AG10803 (cell line): ENCODE data around the gene RIN3.

Experiments used
- DNase-seq: peaks from one replicate; pipeline ENCODE4 v3.0.0; 2010; ENCODE audit warnings: low read depth
- H3K4me3 ChIP-seq: 2 replicates; pipeline ENCODE4 v1.5.1; 2011; ENCODE audit warnings: mild to moderate bottlenecking, low read length, control low read depth
- TF ChIP-seq, protein P1 (sequence below): conservative IDR thresholded peaks from 2 replicates; pipeline ENCODE4 v1.5.1; 2011; ENCODE audit warnings: mild to moderate bottlenecking, low read length, control low read depth, inconsistent platforms

Gene RIN3

DNA sequence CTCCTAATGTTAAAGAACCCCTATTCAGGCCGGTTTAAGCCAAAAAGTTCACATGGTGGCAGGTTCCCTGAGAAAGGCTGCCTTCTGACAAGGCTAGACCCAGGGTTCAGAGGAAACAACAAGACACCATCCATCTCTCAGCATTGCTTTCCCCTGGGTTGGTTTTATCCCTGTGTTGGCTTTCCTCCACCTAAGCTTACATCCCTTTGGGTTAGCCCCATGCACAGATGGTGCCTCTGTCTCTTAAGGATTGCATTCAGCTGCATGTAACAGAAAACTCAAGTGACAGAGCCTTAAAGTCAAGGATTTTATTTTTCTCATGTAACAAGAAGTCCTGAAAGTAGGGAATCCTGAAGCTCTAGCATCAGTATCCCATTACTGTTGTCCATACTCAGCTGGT is 42.8 kb upstream of the RIN3 start:
- DNase-seq, result peak; percentile 51
- TF ChIP-seq, protein P1, sequence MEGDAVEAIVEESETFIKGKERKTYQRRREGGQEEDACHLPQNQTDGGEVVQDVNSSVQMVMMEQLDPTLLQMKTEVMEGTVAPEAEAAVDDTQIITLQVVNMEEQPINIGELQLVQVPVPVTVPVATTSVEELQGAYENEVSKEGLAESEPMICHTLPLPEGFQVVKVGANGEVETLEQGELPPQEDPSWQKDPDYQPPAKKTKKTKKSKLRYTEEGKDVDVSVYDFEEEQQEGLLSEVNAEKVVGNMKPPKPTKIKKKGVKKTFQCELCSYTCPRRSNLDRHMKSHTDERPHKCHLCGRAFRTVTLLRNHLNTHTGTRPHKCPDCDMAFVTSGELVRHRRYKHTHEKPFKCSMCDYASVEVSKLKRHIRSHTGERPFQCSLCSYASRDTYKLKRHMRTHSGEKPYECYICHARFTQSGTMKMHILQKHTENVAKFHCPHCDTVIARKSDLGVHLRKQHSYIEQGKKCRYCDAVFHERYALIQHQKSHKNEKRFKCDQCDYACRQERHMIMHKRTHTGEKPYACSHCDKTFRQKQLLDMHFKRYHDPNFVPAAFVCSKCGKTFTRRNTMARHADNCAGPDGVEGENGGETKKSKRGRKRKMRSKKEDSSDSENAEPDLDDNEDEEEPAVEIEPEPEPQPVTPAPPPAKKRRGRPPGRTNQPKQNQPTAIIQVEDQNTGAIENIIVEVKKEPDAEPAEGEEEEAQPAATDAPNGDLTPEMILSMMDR, result no peak
- H3K4me3 ChIP-seq, result no peak overlapping the region

DNA sequence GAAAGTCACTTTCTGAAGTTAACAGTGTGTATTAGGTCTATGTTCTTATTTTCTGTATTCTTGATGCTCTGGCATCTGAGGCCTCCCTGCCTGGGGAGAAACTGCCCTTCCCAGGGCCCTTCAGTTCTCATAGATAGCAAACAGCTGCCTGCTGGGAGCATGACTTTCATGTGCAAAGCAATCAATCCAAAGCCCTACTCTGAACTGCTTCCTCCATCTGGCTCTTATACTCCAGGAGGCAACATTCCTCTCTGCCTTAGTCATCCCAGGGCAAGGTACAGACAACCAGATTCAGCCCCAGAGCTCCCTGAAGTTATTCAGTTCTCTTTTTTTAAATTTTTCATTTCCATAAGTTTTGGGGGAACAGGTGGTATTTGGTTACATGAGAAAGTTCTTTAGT is 41.7 kb upstream of the RIN3 start:
- TF ChIP-seq, protein P1, result no peak
- peak; percentile 90 for DNase-seq
- H3K4me3 ChIP-seq, result no peak overlapping the region

DNA sequence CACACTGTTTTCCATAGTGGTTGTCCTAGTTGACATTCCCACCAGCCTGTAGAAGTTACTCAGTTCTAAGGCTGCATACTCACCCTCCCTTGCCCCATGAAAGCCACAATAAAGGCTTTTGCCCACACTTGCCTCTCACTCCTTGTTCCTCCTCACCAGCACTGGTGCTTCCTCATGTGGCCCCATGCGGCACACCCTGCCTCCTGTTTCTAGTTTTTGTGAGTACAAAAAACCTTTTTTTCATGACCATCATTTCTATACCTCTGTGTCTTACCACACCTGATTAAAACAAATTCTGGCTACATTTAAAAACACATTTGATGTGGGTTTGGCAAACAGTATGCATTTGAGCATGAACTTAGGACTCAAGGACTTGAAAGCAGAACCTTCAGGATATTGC is 40.7 kb upstream of the RIN3 start:
- no peak for DNase-seq
- H3K4me3 ChIP-seq, result no peak overlapping the region
- TF ChIP-seq, protein P1, result no peak

DNA sequence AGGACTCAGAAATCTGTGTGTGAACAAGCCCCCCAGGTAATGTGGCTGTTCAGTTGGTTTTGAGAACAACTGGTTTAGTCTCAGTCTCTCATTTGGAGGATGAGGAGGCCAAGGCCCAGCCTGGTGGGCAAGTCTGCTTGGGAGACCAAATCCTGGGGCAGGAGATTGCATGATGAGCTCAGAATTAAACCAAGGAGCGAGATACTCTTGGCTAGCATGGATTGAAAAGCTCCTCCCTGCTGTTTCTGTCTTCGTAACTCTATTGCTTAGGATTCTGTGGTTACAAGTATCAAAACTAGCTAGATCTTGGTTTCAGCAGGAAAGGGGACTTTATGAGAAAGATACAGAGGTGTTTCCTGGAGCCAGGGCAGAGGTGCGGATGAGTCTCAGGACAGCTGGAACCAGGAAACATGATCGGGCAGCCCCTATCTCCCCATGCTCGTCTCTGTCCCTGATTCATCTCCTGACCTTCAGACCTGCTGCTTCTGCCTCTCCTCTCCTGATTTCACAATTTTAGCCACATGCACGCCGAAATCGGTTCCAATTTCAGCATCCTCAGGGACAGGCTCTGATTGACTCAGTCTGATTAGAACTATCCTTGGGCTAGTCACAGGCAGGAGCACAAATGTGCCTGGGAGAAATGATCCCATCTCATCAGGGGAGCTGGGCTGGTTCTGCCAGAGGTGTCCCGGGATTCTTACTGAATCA is 40.2 kb upstream of the RIN3 start:
- DNase-seq, result peak; percentile 86

DNA sequence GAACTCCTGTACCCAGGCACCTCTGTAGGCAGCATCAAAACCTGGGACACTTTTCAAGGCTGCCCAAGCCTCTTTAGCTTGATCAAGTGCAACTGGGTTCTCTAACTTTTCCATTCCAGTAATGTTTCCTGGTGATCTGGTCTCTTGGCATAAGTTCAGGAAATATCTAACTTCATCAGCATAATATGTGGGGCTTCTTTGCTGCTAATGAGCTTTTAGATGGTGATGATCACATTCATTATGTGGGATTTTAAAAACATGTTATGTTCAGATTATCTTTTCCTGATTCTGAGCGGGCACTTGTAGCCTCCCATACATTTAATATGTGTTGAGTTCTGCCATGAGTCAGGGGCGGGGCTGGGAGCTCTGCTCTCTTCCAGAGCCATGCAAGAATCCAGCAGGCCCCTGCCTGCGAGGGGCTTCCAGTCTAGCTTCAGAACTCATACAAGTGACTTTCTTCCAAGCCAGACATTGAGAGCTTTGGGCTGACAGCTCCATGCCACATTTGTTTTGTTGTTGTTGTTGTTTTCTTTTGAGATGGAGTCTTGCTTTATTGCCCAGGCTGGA is 39.5 kb upstream of the RIN3 start:
- TF ChIP-seq, protein P1, result no peak
- no peak overlapping the region for H3K4me3 ChIP-seq
- DNase-seq, result no peak

More for the DNA sequence above, 40.2 kb upstream of the RIN3 start:
- TF ChIP-seq, protein P1, result no peak
- H3K4me3 ChIP-seq, result peak overlapping the region; percentile 12; the same call in 1 of the 2 replicates

DNA sequence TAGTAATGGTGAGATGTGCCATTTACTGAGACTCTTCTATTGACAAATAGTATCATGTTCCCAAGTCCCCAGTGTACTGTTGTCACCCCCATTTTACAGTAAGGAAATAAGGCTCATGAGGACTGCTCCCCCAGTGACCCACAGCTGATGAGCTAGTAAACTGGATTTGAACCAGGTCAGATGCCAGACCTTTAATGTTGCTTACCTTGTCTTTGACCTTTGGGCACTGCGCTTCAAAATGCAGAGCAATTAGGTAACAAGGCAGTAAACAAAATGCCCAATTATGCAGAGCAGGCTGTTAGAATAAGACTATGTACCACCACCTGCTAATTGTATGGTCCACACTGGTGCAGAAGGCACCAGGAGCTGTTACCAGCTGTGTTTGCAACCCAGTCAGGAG is 38.5 kb upstream of the RIN3 start:
- no peak overlapping the region for H3K4me3 ChIP-seq
- no peak for DNase-seq
- TF ChIP-seq, protein P1, result no peak
